ENCODE measurements around the gene IPCEF1.
"Not testable (repeated sequence)": the region's sequence is repeated elsewhere in the genome, so short reads cannot be mapped to it uniquely, and the experiment has no call there.

IPCEF1 gene

GRCh38 chr6:154370545-154370944, 13.9 kb upstream of the IPCEF1 start:
- DNase-seq: no peak

- DNase-seq: no peak
These were observed 11.5 kb upstream of the IPCEF1 start for GRCh38 chr6:154367839-154368695.

GRCh38 chr6:154367336-154367735, 10.7 kb upstream of the IPCEF1 start:
- DNase-seq: no peak

GRCh38 chr6:154363821-154364220, 7.2 kb upstream of the IPCEF1 start:
- DNase-seq: no peak

- no peak for DNase-seq
These were observed 4.9 kb upstream of the IPCEF1 start for GRCh38 chr6:154361476-154361875.

- DNase-seq: no peak
These were observed 3.9 kb upstream of the IPCEF1 start for GRCh38 chr6:154360476-154360875.

- no peak for DNase-seq
These were observed 3.1 kb upstream of the IPCEF1 start for GRCh38 chr6:154359679-154360078.

GRCh38 chr6:154359161-154359574, 2.6 kb upstream of the IPCEF1 start:
- no peak for DNase-seq

GRCh38 chr6:154358019-154358545, 1.5 kb upstream of the IPCEF1 start:
- no peak for DNase-seq

GRCh38 chr6:154356113-154356512, 490 bp downstream of the IPCEF1 start:
- no peak for DNase-seq

- DNase-seq: no peak
These were observed 2.3 kb downstream of the IPCEF1 start for GRCh38 chr6:154354265-154354777.

GRCh38 chr6:154353626-154354025, 3.0 kb downstream of the IPCEF1 start:
- no peak for DNase-seq

GRCh38 chr6:154352898-154353585, 3.6 kb downstream of the IPCEF1 start:
- no peak for DNase-seq

GRCh38 chr6:154350293-154350692, 6.3 kb downstream of the IPCEF1 start:
- DNase-seq: no peak

- no peak for DNase-seq
These were observed 8.6 kb downstream of the IPCEF1 start for GRCh38 chr6:154347981-154348380.

- no peak for DNase-seq
These were observed 10.8 kb downstream of the IPCEF1 start for GRCh38 chr6:154345811-154346210.

- DNase-seq: no peak
These were observed 12.9 kb downstream of the IPCEF1 start for GRCh38 chr6:154343473-154344308.

GRCh38 chr6:154341871-154342270, 14.7 kb downstream of the IPCEF1 start:
- no peak for DNase-seq

- DNase-seq: no peak
These were observed 15.3 kb downstream of the IPCEF1 start for GRCh38 chr6:154341336-154341735.

GRCh38 chr6:154337406-154338005, 19.1 kb downstream of the IPCEF1 start:
- no peak for DNase-seq

- not testable (repeated sequence) for DNase-seq
These were observed 22.5 kb downstream of the IPCEF1 start for GRCh38 chr6:154334147-154334546.

- DNase-seq: no peak
These were observed 24.9 kb downstream of the IPCEF1 start for GRCh38 chr6:154331750-154332149.

Data from DMS79 treated with DMSO at 0.1 percent for 48 hours (cell line).